Smooth muscle cell (in vitro differentiated cells): ENCODE data around the gene COQ7. TPM values are rescaled to one million over a fixed set of nuclear protein-coding genes. Genes with fewer than 3 reads are reported as not detected.

Source experiments
- DNase-seq: peaks from one replicate; lab custom pipeline; 2025; ENCODE audit not compliant: unreplicated experiment; lab: John Stamatoyannopoulos, UW
- H2AFZ ChIP-seq: fragments of 200-600 bp; sonication (generic); 2 replicates; pipeline ENCODE4 v1.6.0; 2016; ENCODE audit warnings: antibody characterized with exemption, low read depth, mild to moderate bottlenecking
- H3F3A ChIP-seq: fragments of 200-600 bp; sonication (generic); 2 replicates; pipeline ENCODE4 v1.6.0; 2017; ENCODE audit warnings: antibody characterized with exemption, low read depth
- H3K27ac ChIP-seq: fragments of 200-600 bp; sonication (generic); 2 replicates; pipeline ENCODE4 v1.5.1; 2016; ENCODE audit warnings: low read depth, mild to moderate bottlenecking
- H3K27me3 ChIP-seq: fragments of 200-600 bp; sonication (generic); 2 replicates; pipeline ENCODE4 v1.6.1; 2016; ENCODE audit warnings: low read depth, mild to moderate bottlenecking
- H3K36me3 ChIP-seq: fragments of 200-600 bp; sonication (generic); 2 replicates; pipeline ENCODE4 v1.5.1; 2016; ENCODE audit warnings: low read depth
- H3K4me1 ChIP-seq: fragments of 200-600 bp; sonication (generic); 2 replicates; pipeline ENCODE4 v1.5.1; 2016; ENCODE audit warnings: low read depth
- H3K4me2 ChIP-seq: fragments of 200-600 bp; sonication (generic); 2 replicates; pipeline ENCODE4 v1.6.0; 2016; ENCODE audit warnings: mild to moderate bottlenecking
- H3K4me3 ChIP-seq: fragments of 200-600 bp; sonication (generic); 2 replicates; pipeline ENCODE4 v1.5.1; 2016; ENCODE audit warnings: mild to moderate bottlenecking
- H3K79me2 ChIP-seq: fragments of 200-600 bp; sonication (generic); 2 replicates; pipeline ENCODE4 v1.6.0; 2016; ENCODE audit warnings: low read depth, mild to moderate bottlenecking
- H3K9ac ChIP-seq: fragments of 200-600 bp; sonication (generic); 2 replicates; pipeline ENCODE4 v1.6.0; 2016; ENCODE audit warnings: low read depth
- H3K9me3 ChIP-seq: fragments of 200-600 bp; sonication (generic); replicated peaks from 2 replicates; pipeline ENCODE4 v1.5.1; 2016; ENCODE audit warnings: low read depth
- H4K20me1 ChIP-seq: fragments of 200-600 bp; sonication (generic); 2 replicates; pipeline ENCODE4 v1.6.0; 2016; ENCODE audit warnings: low read depth
- WGBS: methylation state at CpG from one replicate; pipeline ENCODE4 v1.1.7; 2016; ENCODE audit warnings: low lambda C conversion rate; 5-methylcytosine and 5-hydroxymethylcytosine counted together
- polyA plus RNA-seq: library from polyadenylated mRNA; unstranded; fragments of >200 nt; fragmentation: Nextera tagmentation; extraction: Ambion mirVana; gene quantifications from 2 replicates; pipeline ENCODE4 v1.2.1, GENCODE V29; 2016
- total RNA-seq: library from RNA; depleted of rRNA; stranded (reverse); fragments of >200 nt; gene quantifications from 2 replicates; pipeline ENCODE4 v1.2.3, GENCODE V29; 2014
- TF ChIP-seq, protein P1 (sequence below): fragments of 200-600 bp; sonication (generic); IDR thresholded peaks from 2 replicates; pipeline ENCODE4 v1.5.1; 2017; ENCODE audit warnings: borderline replicate concordance, mild to moderate bottlenecking, antibody characterized with exemption; ENCODE audit not compliant: insufficient read depth, poor library complexity, severe bottlenecking

The COQ7 gene
- total and polyA plus RNA-seq, 2 experiments from 2014 or later, result 10.5 to 11.4 TPM

- no peak for DNase-seq
Observed at GRCh38 chr16:19102187-19102872, 34.9 kb downstream of the COQ7 start.

GRCh38 chr16:19104607-19105006, 37.2 kb downstream of the COQ7 start:
- Histone ChIP-seq H3K9me3 (no peaks in the 10 kb centered on the region), H3F3A (no peaks in the 10 kb centered on the region), H3K27me3 (no peaks in the 10 kb centered on the region), H3K4me2 (no peak overlapping the region), H3K4me3 (no peak overlapping the region), H3K36me3 (no peaks in the 10 kb centered on the region), H4K20me1 (no peaks in the 10 kb centered on the region), H3K9ac (no peak overlapping the region), H3K27ac (no peak overlapping the region), H3K4me1 (no peaks in the 10 kb centered on the region), H2AFZ (no peak overlapping the region), H3K79me2 (no peaks in the 10 kb centered on the region)
- TF ChIP-seq, protein P1, sequence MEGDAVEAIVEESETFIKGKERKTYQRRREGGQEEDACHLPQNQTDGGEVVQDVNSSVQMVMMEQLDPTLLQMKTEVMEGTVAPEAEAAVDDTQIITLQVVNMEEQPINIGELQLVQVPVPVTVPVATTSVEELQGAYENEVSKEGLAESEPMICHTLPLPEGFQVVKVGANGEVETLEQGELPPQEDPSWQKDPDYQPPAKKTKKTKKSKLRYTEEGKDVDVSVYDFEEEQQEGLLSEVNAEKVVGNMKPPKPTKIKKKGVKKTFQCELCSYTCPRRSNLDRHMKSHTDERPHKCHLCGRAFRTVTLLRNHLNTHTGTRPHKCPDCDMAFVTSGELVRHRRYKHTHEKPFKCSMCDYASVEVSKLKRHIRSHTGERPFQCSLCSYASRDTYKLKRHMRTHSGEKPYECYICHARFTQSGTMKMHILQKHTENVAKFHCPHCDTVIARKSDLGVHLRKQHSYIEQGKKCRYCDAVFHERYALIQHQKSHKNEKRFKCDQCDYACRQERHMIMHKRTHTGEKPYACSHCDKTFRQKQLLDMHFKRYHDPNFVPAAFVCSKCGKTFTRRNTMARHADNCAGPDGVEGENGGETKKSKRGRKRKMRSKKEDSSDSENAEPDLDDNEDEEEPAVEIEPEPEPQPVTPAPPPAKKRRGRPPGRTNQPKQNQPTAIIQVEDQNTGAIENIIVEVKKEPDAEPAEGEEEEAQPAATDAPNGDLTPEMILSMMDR, result no peak
- 37% methylated on average over 5 of the region's 5 CpGs for WGBS
- DNase-seq, result no peak

More at GRCh38 chr16:19102187-19102872, 34.9 kb downstream of the COQ7 start:
- H2AFZ ChIP-seq, result no peak overlapping the region
- no peaks in the 10 kb centered on the region for H3K36me3 ChIP-seq
- no peaks in the 10 kb centered on the region for H3K27me3 ChIP-seq
- H3K9ac ChIP-seq, result no peak overlapping the region
- no peaks in the 10 kb centered on the region for H4K20me1 ChIP-seq
- no peaks in the 10 kb centered on the region for H3K79me2 ChIP-seq
- no peaks in the 10 kb centered on the region for H3K9me3 ChIP-seq
- H3K4me1 ChIP-seq, result no peaks in the 10 kb centered on the region
- TF ChIP-seq, protein P1, result no peak
- no peak overlapping the region for H3K4me3 ChIP-seq
- no peak overlapping the region for H3K27ac ChIP-seq
- H3K4me2 ChIP-seq, result no peak overlapping the region
- H3F3A ChIP-seq, result no peaks in the 10 kb centered on the region
- 78% methylated on average over 16 of the region's 16 CpGs for WGBS

DNA sequence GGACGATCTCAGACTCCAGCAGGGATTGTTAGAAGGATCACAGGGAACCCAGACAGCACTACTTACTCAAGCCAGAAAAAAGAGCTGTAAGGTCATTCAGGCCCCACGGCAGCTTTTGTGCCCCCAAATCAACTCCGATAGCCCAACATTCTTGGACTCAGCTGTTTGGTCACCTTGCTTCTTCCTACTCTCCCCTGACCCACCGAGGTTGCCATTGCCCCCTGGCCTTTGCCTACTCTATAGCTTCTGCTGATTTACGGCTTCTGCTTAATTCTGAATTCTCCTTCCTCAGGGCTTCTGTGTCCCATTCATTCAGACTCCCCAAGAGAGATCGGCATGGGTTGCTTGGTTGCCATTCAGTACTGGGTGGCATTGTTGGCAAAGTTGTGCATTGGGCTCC, 37.7 kb downstream of the COQ7 start:
- Histone ChIP-seq H3K4me2 (no peak overlapping the region), H4K20me1 (no peaks in the 10 kb centered on the region), H3K27me3 (no peaks in the 10 kb centered on the region), H2AFZ (no peak overlapping the region), H3K9me3 (no peaks in the 10 kb centered on the region), H3K4me1 (no peaks in the 10 kb centered on the region), H3K36me3 (no peaks in the 10 kb centered on the region), H3F3A (no peaks in the 10 kb centered on the region), H3K4me3 (no peak overlapping the region), H3K79me2 (no peaks in the 10 kb centered on the region), H3K9ac (no peak overlapping the region), H3K27ac (no peak overlapping the region)
- WGBS, result 90% methylated on average over 6 of the region's 6 CpGs
- TF ChIP-seq, protein P1, result no peak
- no peak for DNase-seq

GRCh38 chr16:19105891-19106624, 38.6 kb downstream of the COQ7 start:
- H3K79me2 ChIP-seq, result no peaks in the 10 kb centered on the region
- H3K4me3 ChIP-seq, result no peak overlapping the region
- no peak overlapping the region for H3K4me2 ChIP-seq
- TF ChIP-seq, protein P1, result no peak
- 61% methylated on average over 11 of the region's 11 CpGs for WGBS
- no peaks in the 10 kb centered on the region for H3K9me3 ChIP-seq
- no peaks in the 10 kb centered on the region for H3K27me3 ChIP-seq
- H3F3A ChIP-seq, result no peaks in the 10 kb centered on the region
- no peaks in the 10 kb centered on the region for H3K4me1 ChIP-seq
- no peak overlapping the region for H3K27ac ChIP-seq
- no peak overlapping the region for H3K9ac ChIP-seq
- no peak for DNase-seq
- H2AFZ ChIP-seq, result no peak overlapping the region
- no peaks in the 10 kb centered on the region for H3K36me3 ChIP-seq
- no peaks in the 10 kb centered on the region for H4K20me1 ChIP-seq
